Neuronal stem cell (in vitro differentiated cells): ENCODE data around the gene SRSF1.
A peak's percentile ranks its signal among the peaks of the same experiment; 100 is the strongest.
"Not testable (repeated sequence)": the region's sequence is repeated elsewhere in the genome, so short reads cannot be mapped to it uniquely, and the experiment has no call there.

Experiments
- DNase-seq: peaks from one replicate; pipeline ENCODE4 v3.0.0-alpha.2; 2013; ENCODE audit warnings: low spot score
- H2AFZ ChIP-seq: one replicate; pipeline ENCODE4 v1.6.1; 2013; ENCODE audit warnings: mild to moderate bottlenecking, low read length, inconsistent platforms
- H2AK5ac ChIP-seq: 2 replicates; pipeline ENCODE4 v1.6.1; 2013; ENCODE audit warnings: low read depth, mild to moderate bottlenecking, inconsistent platforms, low read length, moderate library complexity, mixed read lengths
- H2BK120ac ChIP-seq: 2 replicates; pipeline ENCODE4 v1.6.1; 2013; ENCODE audit warnings: low read depth, mild to moderate bottlenecking, inconsistent platforms, low read length, moderate library complexity, mixed read lengths
- H2BK12ac ChIP-seq: one replicate; pipeline ENCODE4 v1.6.1; 2013; ENCODE audit warnings: low read length, inconsistent platforms
- H2BK15ac ChIP-seq: 2 replicates; pipeline ENCODE4 v1.6.1; 2013; ENCODE audit warnings: mild to moderate bottlenecking, low read length, inconsistent platforms, mixed read lengths
- H2BK5ac ChIP-seq: one replicate; pipeline ENCODE4 v1.6.1; 2013; ENCODE audit warnings: inconsistent platforms, mild to moderate bottlenecking, low read length, moderate library complexity
- H3K14ac ChIP-seq: one replicate; pipeline ENCODE4 v1.6.1; 2013; ENCODE audit warnings: low read length, inconsistent platforms
- H3K18ac ChIP-seq: 2 replicates; pipeline ENCODE4 v1.6.1; 2013; ENCODE audit warnings: low read length, inconsistent platforms
- H3K23ac ChIP-seq: 2 replicates; pipeline ENCODE4 v1.6.1; 2013; ENCODE audit warnings: low read depth, mild to moderate bottlenecking, mixed read lengths, low read length, inconsistent platforms; ENCODE audit not compliant: poor library complexity
- H3K27ac ChIP-seq: replicated peaks from 3 replicates; pipeline ENCODE4 v1.5.1; 2013; ENCODE audit warnings: low read length, inconsistent platforms
- H3K27me3 ChIP-seq, 3 experiments: 2 replicates each; pipeline ENCODE4 v1.6.1; 2013; ENCODE audit warnings: low read length in 3 of 3, mild to moderate bottlenecking in 2 of 3, inconsistent platforms in 1 of 3, low read depth in 1 of 3, mixed read lengths in 1 of 3, moderate library complexity in 1 of 3; ENCODE audit not compliant: control insufficient read depth in 3 of 3, insufficient read depth in 3 of 3
- H3K36me3 ChIP-seq, 2 donors: replicated peaks in 1 of 2; 2 replicates each; pipeline ENCODE4 v1.6.1; 2013; ENCODE audit warnings: low read length in 2 of 2; ENCODE audit not compliant: control insufficient read depth in 2 of 2, insufficient read depth in 2 of 2
- H3K4ac ChIP-seq: 2 replicates; pipeline ENCODE4 v1.6.1; 2013; ENCODE audit warnings: inconsistent platforms, mild to moderate bottlenecking, low read length, moderate library complexity
- H3K4me1 ChIP-seq, 2 donors: 1 replicate in 1 of 2; 2 replicates in 1 of 2; pipeline ENCODE4 v1.6.1; 2013; ENCODE audit warnings: low read length in 2 of 2, low read depth in 1 of 2; ENCODE audit not compliant: control insufficient read depth in 2 of 2, insufficient read depth in 1 of 2
- H3K4me2 ChIP-seq: one replicate; pipeline ENCODE4 v1.6.1; 2013; ENCODE audit warnings: mild to moderate bottlenecking, low read length, inconsistent platforms; ENCODE audit not compliant: insufficient read depth, poor library complexity, severe bottlenecking
- H3K4me3 ChIP-seq, 2 donors: 2 replicates each; pipeline ENCODE4 v1.5.1; 2013; ENCODE audit warnings: low read length in 2 of 2, mild to moderate bottlenecking in 2 of 2, inconsistent platforms in 1 of 2, moderate library complexity in 1 of 2
- H3K79me1 ChIP-seq: one replicate; pipeline ENCODE4 v1.6.1; 2013; ENCODE audit warnings: low read depth, mild to moderate bottlenecking, inconsistent platforms, low read length, moderate library complexity
- H3K9ac ChIP-seq: one replicate; pipeline ENCODE4 v1.6.1; 2013; ENCODE audit warnings: mild to moderate bottlenecking, low read depth, low read length, inconsistent platforms; ENCODE audit not compliant: poor library complexity
- H3K9me3 ChIP-seq, 2 donors: replicated peaks in 1 of 2; 2 replicates each; pipeline versions ENCODE3 to v1.6.1; 2013; ENCODE audit warnings: low read length in 2 of 2, mild to moderate bottlenecking in 2 of 2, inconsistent platforms in 1 of 2, low read depth in 1 of 2, mixed read lengths in 1 of 2, moderate library complexity in 1 of 2; ENCODE audit not compliant: control insufficient read depth in 2 of 2, insufficient read depth in 1 of 2
- H4K8ac ChIP-seq: one replicate; pipeline ENCODE4 v1.6.1; 2013; ENCODE audit warnings: low read depth, mild to moderate bottlenecking, inconsistent platforms, low read length, moderate library complexity
- H4K91ac ChIP-seq: one replicate; pipeline ENCODE4 v1.6.1; 2013; ENCODE audit warnings: low read length, low read depth, mild to moderate bottlenecking, inconsistent platforms; ENCODE audit not compliant: poor library complexity
- WGBS, 2 donors: extraction: QIAGEN DNeasy Blood & Tissue Kit; methylation state at CpG; one replicate each; pipeline ENCODE4 v1.1.7; 2013; ENCODE audit warnings: missing lambda C conversion rate in 2 of 2, mixed read lengths in 1 of 2; ENCODE audit not compliant: insufficient read length in 2 of 2, insufficient replicate concordance in 1 of 2; ENCODE audit errors: extremely low coverage in 2 of 2; 5-methylcytosine and 5-hydroxymethylcytosine counted together

The SRSF1 gene

DNA sequence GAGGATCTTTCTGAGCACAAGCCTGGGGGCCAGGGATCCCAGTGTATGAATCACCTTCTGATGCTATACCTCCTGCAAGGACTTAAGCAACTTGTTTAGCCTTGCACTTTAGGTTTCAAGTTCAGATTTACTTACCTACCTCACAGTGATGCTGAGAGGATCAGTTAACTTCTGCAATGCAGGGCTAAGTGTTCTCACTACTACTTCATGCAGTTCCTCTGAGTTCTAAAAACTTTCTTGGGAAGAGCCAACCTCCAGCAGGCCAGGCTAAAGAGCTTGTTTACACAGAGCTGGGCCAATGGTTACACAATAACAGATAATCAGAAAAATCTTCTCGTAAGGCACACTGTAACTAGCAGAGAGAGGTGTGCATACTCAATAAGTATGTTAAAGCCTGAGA is 32.0 kb downstream of the SRSF1 start:
- Histone ChIP-seq H3K18ac (no peak overlapping the region), H3K4me3 (no peak overlapping the region), H3K27me3 (no peaks in the 10 kb centered on the region), H2BK12ac (no peak overlapping the region), H3K36me3 (peaks cover 32 to 93% of the 10 kb centered on the region in 2 donors), H3K27ac (no peak overlapping the region), H2BK5ac (no peak overlapping the region), H2AK5ac (no peak overlapping the region), H2BK15ac (no peak overlapping the region), H3K14ac (no peak overlapping the region), H2AFZ (no peak overlapping the region), H3K9me3 (no peaks in the 10 kb centered on the region), H3K4ac (no peak overlapping the region), H3K9ac (no peak overlapping the region), H3K23ac (no peak overlapping the region), H3K79me1 (peaks cover 3% of the 10 kb centered on the region), H2BK120ac (no peak overlapping the region), H3K4me1 (no peaks in the 10 kb centered on the region), H4K8ac (no peak overlapping the region), H3K4me2 (no peak overlapping the region), H4K91ac (no peak overlapping the region)
- WGBS, 2 donors, result no CpG with 5 or more reads among the region's 1 CpG
- DNase-seq, result no peak

DNA sequence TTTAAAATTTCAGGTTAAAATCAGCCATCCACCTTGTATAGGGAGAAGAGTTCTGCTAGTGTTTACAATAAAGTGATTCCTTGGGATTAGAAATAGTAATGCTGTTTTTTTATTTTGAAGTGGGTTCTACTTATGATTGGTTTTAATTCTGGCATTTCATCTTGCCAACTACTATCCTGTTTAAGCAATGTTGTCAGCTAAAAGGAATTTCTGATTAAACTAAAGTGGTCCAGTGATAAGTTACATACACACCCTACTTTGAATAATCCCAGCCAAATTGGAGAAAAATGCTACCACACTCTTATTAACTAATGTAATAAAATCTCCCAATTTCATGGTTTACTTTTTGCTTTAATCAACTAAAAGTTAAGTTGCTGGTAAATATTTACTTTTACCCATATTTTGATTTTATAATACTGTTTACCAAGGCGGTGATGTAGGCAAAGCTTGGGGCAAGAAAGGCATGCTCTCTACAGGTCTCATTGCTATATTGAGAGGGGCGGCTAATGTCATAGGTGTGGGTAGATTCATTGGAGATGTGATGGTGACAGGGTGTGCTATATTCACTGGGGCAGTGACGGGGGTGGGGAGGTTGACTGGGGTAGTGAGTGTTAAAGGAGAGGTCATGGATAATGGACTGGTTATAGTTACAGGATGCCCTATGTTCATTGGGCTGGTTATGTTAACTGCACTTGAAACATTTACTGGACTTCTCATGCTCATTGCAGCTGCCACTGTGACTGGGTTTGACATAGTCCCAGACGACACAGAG is 32.8 kb downstream of the SRSF1 start:
- H2BK12ac ChIP-seq, H3K4me1 ChIP-seq, H3K4ac ChIP-seq, H3K79me1 ChIP-seq, H3K4me3 ChIP-seq, H2BK5ac ChIP-seq, DNase-seq, H3K18ac ChIP-seq, H3K9me3 ChIP-seq, H4K8ac ChIP-seq, H3K27ac ChIP-seq, H2AK5ac ChIP-seq, H4K91ac ChIP-seq, H3K14ac ChIP-seq, H2BK120ac ChIP-seq, H3K23ac ChIP-seq, H3K27me3 ChIP-seq, H2AFZ ChIP-seq, H3K9ac ChIP-seq, H2BK15ac ChIP-seq, H3K4me2 ChIP-seq: not testable (repeated sequence)
- H3K36me3 ChIP-seq, result peaks cover 32 to 84% of the 10 kb centered on the region in 2 donors
- WGBS, 2 donors, result no CpG with 5 or more reads among the region's 4 CpGs

DNA sequence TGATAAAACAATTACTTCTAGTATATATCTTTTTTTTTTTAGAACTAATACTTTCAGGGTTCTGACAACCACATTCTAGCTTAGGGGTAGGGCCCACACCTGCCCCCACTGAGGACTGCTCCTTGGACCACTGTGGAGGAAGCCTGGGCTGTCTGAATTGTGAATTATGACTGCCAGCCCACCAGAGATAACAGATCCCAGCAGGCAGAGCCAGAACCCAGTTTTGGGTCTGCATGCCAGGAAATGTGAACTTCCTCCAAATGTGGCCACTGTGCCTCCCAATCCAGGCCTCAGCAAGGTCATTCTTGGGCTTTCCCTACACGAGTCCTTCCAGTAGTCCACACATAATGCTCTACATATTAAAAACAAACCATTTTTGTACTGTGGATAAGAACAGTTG is 34.9 kb downstream of the SRSF1 start:
- Histone ChIP-seq H3K4me1 (no peaks in the 10 kb centered on the region), H3K27ac (no peak overlapping the region), H2BK12ac (no peak overlapping the region), H2BK120ac (no peak overlapping the region), H2BK5ac (no peak overlapping the region), H3K9ac (no peak overlapping the region), H3K4ac (no peak overlapping the region), H3K79me1 (no peaks in the 10 kb centered on the region), H3K14ac (no peak overlapping the region), H3K4me2 (no peak overlapping the region), H2AFZ (no peak overlapping the region), H4K91ac (no peak overlapping the region), H3K27me3 (no peaks in the 10 kb centered on the region), H2AK5ac (no peak overlapping the region), H4K8ac (no peak overlapping the region), H3K36me3 (peaks cover 24 to 64% of the 10 kb centered on the region in 2 donors), H2BK15ac (no peak overlapping the region), H3K23ac (no peak overlapping the region), H3K18ac (no peak overlapping the region), H3K9me3 (no peaks in the 10 kb centered on the region), H3K4me3 (no peak overlapping the region)
- WGBS, 2 donors, result no CpG with 5 or more reads among the region's 1 CpG
- no peak for DNase-seq

- no peak overlapping the region for H4K91ac ChIP-seq
Measured at GRCh38 chr17:57971572-57971971, 35.5 kb downstream of the SRSF1 start.

More at GRCh38 chr17:57971572-57971971, 35.5 kb downstream of the SRSF1 start:
- Histone ChIP-seq H2BK15ac (no peak overlapping the region), H3K27me3 (no peaks in the 10 kb centered on the region), H2BK120ac (no peak overlapping the region), H3K18ac (no peak overlapping the region), H3K9ac (no peak overlapping the region), H3K23ac (no peak overlapping the region), H2BK5ac (no peak overlapping the region), H3K4me3 (no peak overlapping the region), H3K27ac (peak overlapping the region; percentile 25), H3K36me3 (peaks cover 21 to 58% of the 10 kb centered on the region in 2 donors), H2AK5ac (no peak overlapping the region), H3K4me2 (no peak overlapping the region), H3K4ac (no peak overlapping the region), H3K4me1 (no peaks in the 10 kb centered on the region), H2BK12ac (no peak overlapping the region), H3K9me3 (no peaks in the 10 kb centered on the region), H3K79me1 (no peaks in the 10 kb centered on the region), H3K14ac (no peak overlapping the region), H2AFZ (no peak overlapping the region), H4K8ac (no peak overlapping the region)
- no peak for DNase-seq
- WGBS, 2 donors, result no CpG with 5 or more reads among the region's 10 CpGs
